ENCODE results near the gene TULP1. TPM values are rescaled to one million over a fixed set of nuclear protein-coding genes. Genes with fewer than 3 reads are reported as not detected.

The TULP1 gene
- total and polyA plus RNA-seq, 2 experiments from 2014 or later = not detected

DNA sequence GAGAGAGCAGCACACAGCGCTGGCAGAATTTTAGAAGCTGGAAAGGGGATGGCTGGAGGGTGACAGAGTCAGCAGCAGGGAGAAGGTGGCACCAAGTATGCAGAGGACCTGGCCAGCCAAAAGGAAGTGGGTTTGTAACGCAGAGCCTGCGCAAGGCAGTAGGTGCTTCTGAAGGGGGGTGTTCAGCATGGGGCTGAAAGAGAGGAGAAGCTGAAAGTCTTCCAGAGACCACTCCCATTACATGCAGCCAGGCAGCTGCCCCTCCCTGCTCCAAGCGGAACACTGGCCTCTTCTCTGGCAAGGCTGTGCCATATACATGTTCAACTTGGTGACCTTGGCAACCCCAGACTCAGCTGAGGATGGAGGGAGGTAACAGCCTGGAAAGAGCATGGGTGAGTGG, 42.1 kb upstream of the TULP1 start:
- in situ Hi-C loops (cut with MboI) = no loop called here

DNA sequence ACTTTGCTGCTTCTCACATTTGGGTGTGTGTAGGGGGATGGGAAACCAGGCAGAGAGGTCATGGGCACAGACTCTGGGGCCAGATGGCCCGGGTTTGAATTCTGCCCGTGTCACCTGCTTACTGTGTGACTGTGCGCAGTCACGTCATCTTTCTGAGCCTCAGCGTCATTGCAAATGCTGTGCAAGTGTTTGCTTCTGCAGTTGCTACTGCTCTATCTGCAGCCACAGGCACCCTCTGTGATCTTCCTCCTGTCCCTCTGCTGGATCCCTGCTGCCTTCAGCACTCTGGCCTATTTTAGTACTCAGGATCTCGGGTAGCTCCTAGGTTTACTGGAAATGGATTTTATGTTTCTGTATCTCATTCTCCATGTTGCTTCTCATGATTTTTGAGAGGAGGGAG, 40.6 kb upstream of the TULP1 start:
- no peak for DNase-seq
- Histone ChIP-seq H3F3A (ENCODE audit: insufficient read depth) (no peaks in the 10 kb centered on the region), H3K36me3 (ENCODE audit: low read depth) (no peaks in the 10 kb centered on the region), H4K20me1 (ENCODE audit: insufficient read depth) (no peaks in the 10 kb centered on the region), H3K4me3 (no peak overlapping the region), H3K79me2 (ENCODE audit: insufficient read depth) (no peaks in the 10 kb centered on the region), H3K27ac (no peak overlapping the region), H3K9me2 (ENCODE audit: insufficient read depth) (no peaks in the 10 kb centered on the region), H3K4me1 (ENCODE audit: insufficient read depth) (no peaks in the 10 kb centered on the region), H3K4me2 (ENCODE audit: unreplicated experiment) (no peak overlapping the region), H3K9me3 (ENCODE audit: low read depth) (no peaks in the 10 kb centered on the region), H2AFZ (no peak overlapping the region), H3K27me3 (replicated peaks; ENCODE audit: insufficient read depth) (0 out of 2 replicates have a peak, but pooled peaks cover 4% of the 10 kb centered on the region), H3K9ac (no peak overlapping the region)
- in situ Hi-C loops (cut with MboI) = no loop called here
- WGBS, 2 experiments (ENCODE audit: low coverage in 1 of 2, low lambda C conversion rate in 2 of 2, missing lambda C conversion rate in 2 of 2) = 74% methylated on average over 6 of the region's 6 CpGs
- TF ChIP-seq EZH2phosphoT487 (IDR thresholded peaks at IDR 0.05; ENCODE audit: insufficient read depth, low read depth) = no peak
- no peak for TF ChIP-seq EZH2 (IDR thresholded peaks at IDR 0.05; ENCODE audit: insufficient read depth, poor library complexity, severe bottlenecking)

More for the DNA sequence above, 42.1 kb upstream of the TULP1 start:
- H3K27ac ChIP-seq = no peak overlapping the region
- H3K4me2 ChIP-seq (ENCODE audit: unreplicated experiment) = no peak overlapping the region
- WGBS, 2 experiments (ENCODE audit: low coverage in 1 of 2, low lambda C conversion rate in 2 of 2, missing lambda C conversion rate in 2 of 2) = 79 to 81% methylated on average over 4 of the region's 4 CpGs
- DNase-seq = no peak
- H3K79me2 ChIP-seq (ENCODE audit: insufficient read depth) = no peaks in the 10 kb centered on the region
- H3K9me3 ChIP-seq (ENCODE audit: low read depth) = no peaks in the 10 kb centered on the region
- no peaks in the 10 kb centered on the region for H3F3A ChIP-seq (ENCODE audit: insufficient read depth)
- TF ChIP-seq EZH2phosphoT487 (IDR thresholded peaks at IDR 0.05; ENCODE audit: insufficient read depth, low read depth) = no peak
- no peak for TF ChIP-seq EZH2 (IDR thresholded peaks at IDR 0.05; ENCODE audit: insufficient read depth, poor library complexity, severe bottlenecking)
- H4K20me1 ChIP-seq (ENCODE audit: insufficient read depth) = no peaks in the 10 kb centered on the region
- H3K9me2 ChIP-seq (ENCODE audit: insufficient read depth) = no peaks in the 10 kb centered on the region
- H2AFZ ChIP-seq = no peak overlapping the region
- H3K4me1 ChIP-seq (ENCODE audit: insufficient read depth) = no peaks in the 10 kb centered on the region
- H3K4me3 ChIP-seq = no peak overlapping the region
- no peak overlapping the region for H3K9ac ChIP-seq
- peaks cover 4% of the 10 kb centered on the region; the same call in 1 of the 2 replicates for H3K27me3 ChIP-seq (replicated peaks; ENCODE audit: insufficient read depth)
- H3K36me3 ChIP-seq (ENCODE audit: low read depth) = no peaks in the 10 kb centered on the region

DNA sequence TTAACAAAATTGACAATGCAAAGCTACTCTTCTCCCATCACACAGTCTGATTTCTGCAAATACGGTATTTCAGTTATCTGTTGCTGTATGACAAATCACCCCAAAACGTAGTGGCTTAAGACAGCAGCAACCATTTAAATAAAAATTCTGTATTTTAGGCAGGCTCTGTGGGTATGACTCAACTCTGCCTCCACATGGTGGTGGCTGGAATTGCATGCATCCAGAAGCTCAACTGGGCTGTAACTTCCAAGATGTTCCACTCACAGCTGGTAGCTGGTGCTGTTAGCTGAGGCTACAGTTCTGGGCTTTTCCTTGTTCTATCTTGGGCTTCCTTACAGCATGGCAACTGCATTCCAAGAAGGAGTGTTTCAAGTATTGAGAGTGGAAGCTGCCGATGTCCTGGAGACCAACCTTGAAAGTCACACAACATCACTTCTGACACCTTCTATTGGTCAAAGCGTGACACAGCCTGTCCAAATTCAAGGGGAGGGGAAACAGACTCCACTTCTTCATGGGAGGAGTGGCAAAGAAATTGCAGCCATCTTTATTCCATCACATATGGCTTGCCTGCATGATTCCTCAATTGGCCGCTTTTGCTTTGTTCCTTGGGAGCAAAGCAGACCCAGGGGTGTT, 39.7 kb upstream of the TULP1 start:
- peak; percentile 17 for DNase-seq
- no peaks in the 10 kb centered on the region for H3K79me2 ChIP-seq (ENCODE audit: insufficient read depth)
- TF ChIP-seq EZH2phosphoT487 (IDR thresholded peaks at IDR 0.05; ENCODE audit: insufficient read depth, low read depth) = no peak
- no peak for TF ChIP-seq EZH2 (IDR thresholded peaks at IDR 0.05; ENCODE audit: insufficient read depth, poor library complexity, severe bottlenecking)
- H4K20me1 ChIP-seq (ENCODE audit: insufficient read depth) = no peaks in the 10 kb centered on the region
- no peak overlapping the region for H3K4me3 ChIP-seq
- in situ Hi-C loops (cut with MboI) = no loop called here
- no peak overlapping the region for H3K4me2 ChIP-seq (ENCODE audit: unreplicated experiment)
- H2AFZ ChIP-seq = no peak overlapping the region
- H3K9me3 ChIP-seq (ENCODE audit: low read depth) = no peaks in the 10 kb centered on the region
- no peak overlapping the region for H3K27ac ChIP-seq
- H3K36me3 ChIP-seq (ENCODE audit: low read depth) = no peaks in the 10 kb centered on the region
- no peaks in the 10 kb centered on the region for H3K4me1 ChIP-seq (ENCODE audit: insufficient read depth)
- WGBS, 2 experiments (ENCODE audit: low coverage in 1 of 2, low lambda C conversion rate in 2 of 2, missing lambda C conversion rate in 2 of 2) = 48 to 51% methylated on average over 5 of the region's 5 CpGs
- H3K9me2 ChIP-seq (ENCODE audit: insufficient read depth) = no peaks in the 10 kb centered on the region
- H3K9ac ChIP-seq = no peak overlapping the region
- no peaks in the 10 kb centered on the region for H3F3A ChIP-seq (ENCODE audit: insufficient read depth)
- H3K27me3 ChIP-seq (replicated peaks; ENCODE audit: insufficient read depth) = 0 out of 2 replicates have a peak, but pooled peaks cover 4% of the 10 kb centered on the region

DNA sequence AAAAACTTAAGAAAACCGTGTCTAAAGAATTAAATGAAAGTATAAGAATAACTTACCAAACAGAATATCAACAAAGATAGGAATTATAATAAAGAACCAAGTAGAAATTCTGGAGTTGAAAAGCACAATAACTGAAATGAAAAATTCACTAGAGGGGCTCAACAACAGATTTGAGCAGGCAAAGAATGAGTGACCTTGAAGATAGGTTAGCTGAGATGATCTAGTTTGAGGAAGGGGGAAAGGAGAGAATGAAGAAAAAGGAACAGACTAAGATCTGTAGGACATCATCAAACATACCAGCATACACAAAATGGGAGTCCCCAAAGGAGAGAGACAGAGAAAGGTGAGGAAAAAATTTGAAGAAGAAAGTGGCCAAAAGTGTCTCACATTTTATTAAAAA, 37.7 kb upstream of the TULP1 start:
- in situ Hi-C loops (cut with MboI) = no loop called here
- Histone ChIP-seq H3K36me3 (ENCODE audit: low read depth) (no peaks in the 10 kb centered on the region), H3F3A (ENCODE audit: insufficient read depth) (no peaks in the 10 kb centered on the region), H2AFZ (no peak overlapping the region), H3K4me1 (ENCODE audit: insufficient read depth) (no peaks in the 10 kb centered on the region), H3K27me3 (replicated peaks; ENCODE audit: insufficient read depth) (peaks cover 5% of the 10 kb centered on the region; the same call in 1 of the 2 replicates), H3K4me3 (no peak overlapping the region), H4K20me1 (ENCODE audit: insufficient read depth) (no peaks in the 10 kb centered on the region), H3K9me3 (ENCODE audit: low read depth) (no peaks in the 10 kb centered on the region), H3K9me2 (ENCODE audit: insufficient read depth) (no peaks in the 10 kb centered on the region), H3K79me2 (ENCODE audit: insufficient read depth) (no peaks in the 10 kb centered on the region), H3K27ac (no peak overlapping the region), H3K4me2 (ENCODE audit: unreplicated experiment) (no peak overlapping the region), H3K9ac (no peak overlapping the region)
- no peak for TF ChIP-seq EZH2phosphoT487 (IDR thresholded peaks at IDR 0.05; ENCODE audit: insufficient read depth, low read depth)
- TF ChIP-seq EZH2 (IDR thresholded peaks at IDR 0.05; ENCODE audit: insufficient read depth, poor library complexity, severe bottlenecking) = no peak
- WGBS, 2 experiments (ENCODE audit: low coverage in 1 of 2, low lambda C conversion rate in 2 of 2, missing lambda C conversion rate in 2 of 2) = 19 to 20% methylated on average over 1 of the region's 1 CpG
- DNase-seq = no peak
